Measurements from ENCODE around the gene REPIN1.

Gene REPIN1

DNA sequence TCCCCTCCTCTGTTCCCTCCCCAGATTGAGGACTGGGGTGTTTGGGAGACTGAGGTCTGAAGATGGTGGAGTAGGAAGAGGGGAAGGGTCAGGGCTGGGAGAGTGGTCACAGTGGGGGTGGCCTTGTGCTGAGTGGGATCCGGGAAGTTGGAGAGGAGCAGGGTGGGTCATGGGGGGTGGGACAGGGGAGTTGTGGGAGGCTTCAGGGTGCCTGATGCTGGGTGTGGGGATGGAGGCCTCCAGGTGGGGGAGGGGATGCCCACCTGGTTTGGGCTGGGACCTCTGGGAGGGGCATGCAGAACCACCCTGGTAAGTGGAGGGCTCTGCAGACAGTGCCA lies 13.1 kb downstream of the REPIN1 start:
- Histone ChIP-seq H3K27me3 (ENCODE audit: insufficient read depth, poor library complexity, severe bottlenecking) (no peaks in the 10 kb centered on the region), H3K4me3 (replicated peaks; ENCODE audit: insufficient read depth, low read length) (no peak overlapping the region), H3K27ac (replicated peaks) (no peak overlapping the region)
- no peak for TF ChIP-seq REST (IDR thresholded peaks at IDR 0.05; ENCODE audit: insufficient replicate concordance, low read depth)
- TF ChIP-seq GABPA (IDR thresholded peaks at IDR 0.05; ENCODE audit: low read depth), result no peak
- TF ChIP-seq, protein P1, sequence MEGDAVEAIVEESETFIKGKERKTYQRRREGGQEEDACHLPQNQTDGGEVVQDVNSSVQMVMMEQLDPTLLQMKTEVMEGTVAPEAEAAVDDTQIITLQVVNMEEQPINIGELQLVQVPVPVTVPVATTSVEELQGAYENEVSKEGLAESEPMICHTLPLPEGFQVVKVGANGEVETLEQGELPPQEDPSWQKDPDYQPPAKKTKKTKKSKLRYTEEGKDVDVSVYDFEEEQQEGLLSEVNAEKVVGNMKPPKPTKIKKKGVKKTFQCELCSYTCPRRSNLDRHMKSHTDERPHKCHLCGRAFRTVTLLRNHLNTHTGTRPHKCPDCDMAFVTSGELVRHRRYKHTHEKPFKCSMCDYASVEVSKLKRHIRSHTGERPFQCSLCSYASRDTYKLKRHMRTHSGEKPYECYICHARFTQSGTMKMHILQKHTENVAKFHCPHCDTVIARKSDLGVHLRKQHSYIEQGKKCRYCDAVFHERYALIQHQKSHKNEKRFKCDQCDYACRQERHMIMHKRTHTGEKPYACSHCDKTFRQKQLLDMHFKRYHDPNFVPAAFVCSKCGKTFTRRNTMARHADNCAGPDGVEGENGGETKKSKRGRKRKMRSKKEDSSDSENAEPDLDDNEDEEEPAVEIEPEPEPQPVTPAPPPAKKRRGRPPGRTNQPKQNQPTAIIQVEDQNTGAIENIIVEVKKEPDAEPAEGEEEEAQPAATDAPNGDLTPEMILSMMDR (IDR thresholded peaks at IDR 0.05; ENCODE audit: insufficient read depth, low read length), result no peak
- no peak for TF ChIP-seq SPI1 (IDR thresholded peaks at IDR 0.05; ENCODE audit: borderline replicate concordance, low read depth)
- no peak for TF ChIP-seq POLR2AphosphoS5 (IDR thresholded peaks at IDR 0.05; ENCODE audit: low read depth)
- no peak for DNase-seq (ENCODE audit: low read depth in 1 of 2, low spot score in 1 of 2)

GRCh38 chr7:150382123-150382843 lies 13.7 kb downstream of the REPIN1 start:
- no peak for TF ChIP-seq REST (IDR thresholded peaks at IDR 0.05; ENCODE audit: insufficient replicate concordance, low read depth)
- H3K4me3 ChIP-seq (replicated peaks; ENCODE audit: insufficient read depth, low read length), result no peak overlapping the region
- no peaks in the 10 kb centered on the region for H3K27me3 ChIP-seq (ENCODE audit: insufficient read depth, poor library complexity, severe bottlenecking)
- DNase-seq (ENCODE audit: low read depth in 1 of 2, low spot score in 1 of 2), result no peak
- H3K27ac ChIP-seq (replicated peaks), result no peak overlapping the region

GRCh38 chr7:150382844-150383225 lies 14.2 kb downstream of the REPIN1 start:
- no peak overlapping the region for H3K27ac ChIP-seq (replicated peaks)
- H3K4me3 ChIP-seq (replicated peaks; ENCODE audit: insufficient read depth, low read length), result no peak overlapping the region
- DNase-seq (ENCODE audit: low read depth in 1 of 2, low spot score in 1 of 2), result no peak
- TF ChIP-seq, protein P1 (IDR thresholded peaks at IDR 0.05; ENCODE audit: insufficient read depth, low read length), result no peak
- TF ChIP-seq POLR2AphosphoS5 (IDR thresholded peaks at IDR 0.05; ENCODE audit: low read depth), result no peak
- no peak for TF ChIP-seq REST (IDR thresholded peaks at IDR 0.05; ENCODE audit: insufficient replicate concordance, low read depth)
- TF ChIP-seq SPI1 (IDR thresholded peaks at IDR 0.05; ENCODE audit: borderline replicate concordance, low read depth), result no peak
- TF ChIP-seq GABPA (IDR thresholded peaks at IDR 0.05; ENCODE audit: low read depth), result no peak
- no peaks in the 10 kb centered on the region for H3K27me3 ChIP-seq (ENCODE audit: insufficient read depth, poor library complexity, severe bottlenecking)

All from HL-60 (cell line).